Breast epithelium (tissue), 4 donors: ENCODE results near the gene ABCC1. TPM values are rescaled to one million over a fixed set of nuclear protein-coding genes. Genes with fewer than 3 reads are reported as not detected.
"Not testable (repeated sequence)": the region's sequence is repeated elsewhere in the genome, so short reads cannot be mapped to it uniquely, and the experiment has no call there.

Experiments
- DNase-seq, 2 donors: peaks; one replicate each; pipeline ENCODE4 v3.0.0-alpha.2; 2019; ENCODE audit warnings: low spot score in 2 of 2
- H3K27ac ChIP-seq, 2 donors: fragments of 200-600 bp; sonication (generic) in 1 of 2; one replicate each; pipeline ENCODE4 v1.5.1; 2016 to 2019; ENCODE audit warnings: mild to moderate bottlenecking in 1 of 2
- H3K27me3 ChIP-seq, 2 donors: fragments of 200-600 bp; sonication (generic) in 1 of 2; one replicate each; pipeline versions ENCODE4 v1.5.1 to v1.6.0; 2017 to 2019; ENCODE audit warnings: control low read depth in 1 of 2, mild to moderate bottlenecking in 1 of 2
- H3K36me3 ChIP-seq: fragments of 200-600 bp; one replicate; pipeline ENCODE4 v1.5.1; 2019
- H3K4me1 ChIP-seq, 2 donors: fragments of 200-600 bp; sonication (generic); one replicate each; pipeline ENCODE4 v1.5.1; 2016 to 2019; ENCODE audit warnings: control low read depth in 1 of 2
- H3K4me3 ChIP-seq, 3 donors: fragments of 200-600 bp; sonication (generic); 1 replicate in 2 of 3; 2 replicates in 1 of 3; pipeline ENCODE4 v1.5.1; 2016 to 2019; ENCODE audit warnings: mild to moderate bottlenecking in 3 of 3, moderate library complexity in 2 of 3
- H3K9me3 ChIP-seq, 2 donors: fragments of 200-600 bp; sonication (generic) in 1 of 2; one replicate each; pipeline ENCODE4 v1.5.1; 2016 to 2019; ENCODE audit warnings: control low read depth in 1 of 2
- POLR2A ChIP-seq: fragments of 450-650 bp; IDR thresholded peaks from one replicate; pipeline ENCODE4 v1.6.1; 2016; ENCODE audit warnings: antibody characterized with exemption, mild to moderate bottlenecking, moderate library complexity
- POLR2AphosphoS5 ChIP-seq, 3 donors: sonication (generic); formaldehyde crosslinking; IDR thresholded peaks; one replicate each; pipeline ENCODE4 v1.6.1; 2017; ENCODE audit warnings: antibody characterized with exemption in 3 of 3
- intact Hi-C: fragments of 100-400 bp; cut with DNase I; formaldehyde crosslinking; loops from one replicate; pipeline ENCODE4 v1.15.1; 2023; ENCODE audit warnings: low total_unique reads
- total RNA-seq, 3 donors: library from RNA; depleted of rRNA; stranded (reverse); fragments of >200 nt; gene quantifications; one replicate each; pipeline ENCODE4 v1.1.0, GENCODE V29; 2016
- TF ChIP-seq, protein P1 (sequence below), 3 donors: fragments of 450-650 bp; IDR thresholded peaks; one replicate each; pipeline ENCODE4 v1.5.1; 2016 to 2017; ENCODE audit warnings: antibody characterized with exemption in 3 of 3, mild to moderate bottlenecking in 3 of 3, moderate library complexity in 3 of 3

ABCC1 gene
- total RNA-seq, 3 donors from 2014 or later = 14.6 to 26.9 (median 21.3) TPM

DNA sequence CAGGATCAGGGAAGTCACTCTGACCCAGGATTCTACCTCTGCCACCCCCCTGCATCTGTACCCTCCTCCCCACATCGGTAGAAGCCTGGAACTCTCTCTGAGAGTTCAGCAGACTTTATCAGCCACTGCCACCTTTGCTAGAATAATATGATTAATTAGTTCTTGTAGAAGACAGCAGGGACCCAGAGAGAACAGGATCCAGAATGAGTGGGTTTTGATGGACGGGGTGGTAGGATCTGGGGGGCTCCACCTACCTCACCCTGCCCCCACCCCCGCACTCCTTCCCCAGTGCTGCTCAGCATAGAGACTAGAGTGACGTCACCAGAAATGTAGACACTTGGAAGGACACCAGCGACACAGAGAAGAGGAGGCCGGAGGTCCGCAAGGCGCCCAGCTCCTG is 240.4 kb downstream of the ABCC1 start:
- DNase-seq = no peak
- Histone ChIP-seq H3K36me3 (no peaks in the 10 kb centered on the region), H3K9me3 (no peaks in the 10 kb centered on the region), H3K27me3 (no peaks in the 10 kb centered on the region), H3K27ac (no peak overlapping the region), H3K4me3 (no peak overlapping the region), H3K4me1 (no peaks in the 10 kb centered on the region)
- no peak for TF ChIP-seq POLR2AphosphoS5 (IDR thresholded peaks at IDR 0.05)
- no peak for TF ChIP-seq POLR2A
- TF ChIP-seq, protein P1, sequence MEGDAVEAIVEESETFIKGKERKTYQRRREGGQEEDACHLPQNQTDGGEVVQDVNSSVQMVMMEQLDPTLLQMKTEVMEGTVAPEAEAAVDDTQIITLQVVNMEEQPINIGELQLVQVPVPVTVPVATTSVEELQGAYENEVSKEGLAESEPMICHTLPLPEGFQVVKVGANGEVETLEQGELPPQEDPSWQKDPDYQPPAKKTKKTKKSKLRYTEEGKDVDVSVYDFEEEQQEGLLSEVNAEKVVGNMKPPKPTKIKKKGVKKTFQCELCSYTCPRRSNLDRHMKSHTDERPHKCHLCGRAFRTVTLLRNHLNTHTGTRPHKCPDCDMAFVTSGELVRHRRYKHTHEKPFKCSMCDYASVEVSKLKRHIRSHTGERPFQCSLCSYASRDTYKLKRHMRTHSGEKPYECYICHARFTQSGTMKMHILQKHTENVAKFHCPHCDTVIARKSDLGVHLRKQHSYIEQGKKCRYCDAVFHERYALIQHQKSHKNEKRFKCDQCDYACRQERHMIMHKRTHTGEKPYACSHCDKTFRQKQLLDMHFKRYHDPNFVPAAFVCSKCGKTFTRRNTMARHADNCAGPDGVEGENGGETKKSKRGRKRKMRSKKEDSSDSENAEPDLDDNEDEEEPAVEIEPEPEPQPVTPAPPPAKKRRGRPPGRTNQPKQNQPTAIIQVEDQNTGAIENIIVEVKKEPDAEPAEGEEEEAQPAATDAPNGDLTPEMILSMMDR (IDR thresholded peaks at IDR 0.05) = no peak
- intact Hi-C loops = no loop called here

GRCh38 chr16:16190546-16190945 is 241.1 kb downstream of the ABCC1 start:
- TF ChIP-seq POLR2A (no peak), POLR2AphosphoS5 (IDR thresholded peaks at IDR 0.05) (no peak)
- TF ChIP-seq, protein P1 (IDR thresholded peaks at IDR 0.05) = no peak
- no peak overlapping the region for H3K4me3 ChIP-seq
- no peaks in the 10 kb centered on the region for H3K9me3 ChIP-seq
- DNase-seq = no peak
- H3K36me3 ChIP-seq = no peaks in the 10 kb centered on the region
- intact Hi-C loops = no loop called here
- H3K27ac ChIP-seq = no peak overlapping the region
- no peaks in the 10 kb centered on the region for H3K4me1 ChIP-seq
- no peaks in the 10 kb centered on the region for H3K27me3 ChIP-seq

- H3K27ac ChIP-seq, DNase-seq, intact Hi-C loops: not testable (repeated sequence)
Observed at GRCh38 chr16:16190966-16191365, 241.6 kb downstream of the ABCC1 start.

GRCh38 chr16:16191493-16192167 is 242.2 kb downstream of the ABCC1 start:
- Histone ChIP-seq H3K27me3 (no peaks in the 10 kb centered on the region), H3K9me3 (no peaks in the 10 kb centered on the region), H3K4me1 (no peaks in the 10 kb centered on the region), H3K36me3 (no peaks in the 10 kb centered on the region), H3K27ac (no peak overlapping the region), H3K4me3 (no peak overlapping the region)
- no peak for DNase-seq
- TF ChIP-seq, protein P1 (IDR thresholded peaks at IDR 0.05) = no peak
- TF ChIP-seq POLR2A = no peak
- no peak for TF ChIP-seq POLR2AphosphoS5 (IDR thresholded peaks at IDR 0.05)
- intact Hi-C loops = no loop called here

More at GRCh38 chr16:16190966-16191365, 241.6 kb downstream of the ABCC1 start:
- not testable (repeated sequence) for H3K36me3 ChIP-seq, H3K9me3 ChIP-seq, H3K4me1 ChIP-seq, H3K4me3 ChIP-seq, H3K27me3 ChIP-seq

Other genes with a start within 250 kb of the ABCC1 start
- gene MYH11, start 92.6 kb upstream of the ABCC1 start, total RNA-seq = 100 to 1,000 TPM in 1 of 3 donors, 10 to 100 TPM in 2; 11.7 to 144 (median 96.6) TPM
- gene CEP20, start 61.0 kb upstream of the ABCC1 start, total RNA-seq = 10 to 100 TPM; 31.8 to 43.9 (median 40.8) TPM